ENCODE results near the gene SCD5. TPM values are rescaled to one million over a fixed set of nuclear protein-coding genes. Genes with fewer than 3 reads are reported as not detected.

SCD5 gene
- total RNA-seq, 2 donors from 2014 or later: 51.4 TPM

- ATAC-seq (no peak), DNase-seq (no peak)
- Histone ChIP-seq H3K4me1 (no peaks in the 10 kb centered on the region), H3K27ac (no peak overlapping the region), H3K4me3 (no peak overlapping the region), H3K9me3 (no peaks in the 10 kb centered on the region), H3K36me3 (replicated peaks in 1 of 2; ENCODE audit: insufficient read depth in 1 of 2, low read depth in 2 of 2) (no peaks in the 10 kb centered on the region), H3K27me3 (no peaks in the 10 kb centered on the region)
- intact Hi-C loops (cut with DNase I): no loop called here
- TF ChIP-seq CTCF (IDR thresholded peaks at IDR 0.05) (no peak), POLR2A (IDR thresholded peaks at IDR 0.05) (no peak)
- WGBS, 2 donors: 42 to 47% methylated on average over 3 of the region's 3 CpGs
These were observed 37.4 kb downstream of the SCD5 start for GRCh38 chr4:82761229-82761628.

- ATAC-seq (no peak), DNase-seq (no peak)
- H3K27me3 ChIP-seq: no peaks in the 10 kb centered on the region
- no peak for TF ChIP-seq POLR2A (IDR thresholded peaks at IDR 0.05)
- no peak for TF ChIP-seq CTCF (IDR thresholded peaks at IDR 0.05)
- no peaks in the 10 kb centered on the region for H3K36me3 ChIP-seq (replicated peaks in 1 of 2; ENCODE audit: insufficient read depth in 1 of 2, low read depth in 2 of 2)
- H3K4me3 ChIP-seq: no peak overlapping the region
- intact Hi-C loops (cut with DNase I): no loop called here
- H3K4me1 ChIP-seq: peaks cover 7% of the 10 kb centered on the region
- no peak overlapping the region for H3K27ac ChIP-seq
- WGBS, 2 donors: 80 to 82% methylated on average over 28 to 30 of the region's 31 CpGs
- H3K9me3 ChIP-seq: no peaks in the 10 kb centered on the region
These were observed 39.6 kb downstream of the SCD5 start for GRCh38 chr4:82758701-82759685.

GRCh38 chr4:82756061-82756460, 42.5 kb downstream of the SCD5 start:
- Histone ChIP-seq H3K4me1 (peaks cover 25% of the 10 kb centered on the region), H3K9me3 (no peaks in the 10 kb centered on the region), H3K27me3 (no peaks in the 10 kb centered on the region), H3K4me3 (no peak overlapping the region), H3K36me3 (replicated peaks in 1 of 2; ENCODE audit: insufficient read depth in 1 of 2, low read depth in 2 of 2) (no peaks in the 10 kb centered on the region), H3K27ac (no peak overlapping the region)
- DNase-seq (no peak), ATAC-seq (no peak)
- no peak for TF ChIP-seq CTCF (IDR thresholded peaks at IDR 0.05)
- no peak for TF ChIP-seq POLR2A (IDR thresholded peaks at IDR 0.05)
- intact Hi-C loops (cut with DNase I): no loop called here
- 84 to 89% methylated on average over 3 to 4 of the region's 4 CpGs for WGBS, 2 donors

- Histone ChIP-seq H3K9me3 (no peaks in the 10 kb centered on the region), H3K27ac (no peak overlapping the region), H3K4me1 (peaks cover 25% of the 10 kb centered on the region), H3K27me3 (no peaks in the 10 kb centered on the region), H3K36me3 (replicated peaks in 1 of 2; ENCODE audit: insufficient read depth in 1 of 2, low read depth in 2 of 2) (no peaks in the 10 kb centered on the region), H3K4me3 (no peak overlapping the region)
- no peak for ATAC-seq
- TF ChIP-seq CTCF (IDR thresholded peaks at IDR 0.05): no peak
- TF ChIP-seq POLR2A (IDR thresholded peaks at IDR 0.05): no peak
- intact Hi-C loops (cut with DNase I): no loop called here
- DNase-seq: no peak
- 93 to 97% methylated on average over 2 of the region's 2 CpGs for WGBS, 2 donors
These were observed 42.9 kb downstream of the SCD5 start for GRCh38 chr4:82755650-82756049.
